Inflammatory macrophage treated with lipopolysaccharide for 4 hours (primary cell): Measurements from ENCODE around the gene KIF23.

Source experiments
- DNase-seq: peaks from one replicate; pipeline ENCODE4 v3.0.0-alpha.2; 2020

The KIF23 gene

DNA sequence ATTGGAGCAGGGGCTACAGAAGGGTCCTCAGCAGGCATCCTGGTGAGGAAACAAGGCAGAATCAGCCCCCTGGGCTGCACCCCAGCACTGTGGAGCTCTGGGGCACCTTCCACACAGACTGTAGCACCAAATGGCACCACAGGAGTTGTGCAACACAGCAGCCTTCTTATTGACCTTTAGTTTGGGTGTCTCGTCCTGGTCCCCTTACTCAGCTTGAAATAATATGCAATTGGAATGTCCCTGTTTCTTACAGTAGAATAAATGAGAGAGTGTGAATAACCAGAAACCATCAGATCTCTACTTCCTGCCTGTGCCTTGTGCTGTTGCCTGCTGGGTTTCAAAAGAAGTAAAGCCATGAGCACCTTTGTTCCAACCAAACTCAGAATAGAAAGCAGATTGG, 82.9 kb downstream of the KIF23 start:
- no peak for DNase-seq

DNA sequence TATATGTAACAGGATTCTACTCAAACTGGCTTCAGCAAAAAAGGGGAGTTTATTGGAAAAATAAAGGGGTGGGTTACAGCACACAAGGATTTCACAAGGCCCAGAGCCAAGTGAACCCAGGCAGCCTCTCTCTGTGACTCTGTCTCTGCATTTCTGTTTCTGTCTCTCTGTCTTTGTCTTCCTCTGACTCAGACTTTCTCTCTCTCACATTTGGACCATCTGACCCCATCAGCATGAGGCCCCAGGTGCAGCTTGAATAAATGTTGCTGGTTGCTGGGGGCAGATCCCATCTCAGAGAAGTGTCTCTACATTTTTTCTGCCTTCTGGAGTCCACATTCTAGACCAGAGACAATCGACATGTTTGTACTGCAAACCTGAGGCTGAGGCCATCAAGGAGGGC, 83.5 kb downstream of the KIF23 start:
- DNase-seq, result no peak
